HepG2 (cell line): ENCODE measurements around the gene CTCF. TPM values are rescaled to one million over a fixed set of nuclear protein-coding genes. Genes with fewer than 3 reads are reported as not detected.

Experiments used
- ISL2 ChIP-seq: sonication (generic); formaldehyde crosslinking; IDR thresholded peaks from 2 replicates; pipeline ENCODE4 v1.5.0; 2020; ENCODE audit warnings: missing genetic modification reagents
- MYNN ChIP-seq: sonication (generic); formaldehyde crosslinking; IDR thresholded peaks from 2 replicates; pipeline ENCODE4 v1.4.0; 2020; ENCODE audit warnings: mild to moderate bottlenecking, low read depth, missing genetic modification reagents
- PCBP1 ChIP-seq: fragments of 200-400 bp; formaldehyde crosslinking; IDR thresholded peaks from 2 replicates; pipeline ENCODE4 v1.6.1; 2017; ENCODE audit warnings: mild to moderate bottlenecking, low read depth, low read length, borderline replicate concordance
- PTBP1 ChIP-seq: fragments of 200-400 bp; formaldehyde crosslinking; IDR thresholded peaks from 2 replicates; pipeline ENCODE4 v1.6.1; 2018; ENCODE audit warnings: low read length, low read depth; ENCODE audit not compliant: poor library complexity, severe bottlenecking
- SIN3A ChIP-seq: IDR thresholded peaks from 2 replicates; pipeline ENCODE4 v1.6.1; 2011; ENCODE audit warnings: low read depth, mild to moderate bottlenecking, control low read depth, low read length, borderline replicate concordance
- THAP7 ChIP-seq: sonication (generic); formaldehyde crosslinking; IDR thresholded peaks from 2 replicates; pipeline ENCODE4 v1.8.1; 2023; ENCODE audit warnings: mild to moderate bottlenecking, missing genetic modification reagents
- TIGD3 ChIP-seq: sonication (generic); formaldehyde crosslinking; IDR thresholded peaks from 2 replicates; pipeline ENCODE4 v1.5.1; 2020; ENCODE audit warnings: mild to moderate bottlenecking, missing genetic modification reagents, borderline replicate concordance
- ZBTB26 ChIP-seq: IDR thresholded peaks from 2 replicates; pipeline ENCODE4 v1.6.1; 2016; ENCODE audit warnings: missing compliant biosample characterization, missing genetic modification reagents, borderline replicate concordance
- ZNF564 ChIP-seq: sonication (generic); formaldehyde crosslinking; IDR thresholded peaks from 2 replicates; pipeline ENCODE4 v1.8.1; 2023; ENCODE audit warnings: mild to moderate bottlenecking, missing genetic modification reagents
- ZSCAN29 ChIP-seq: sonication (generic); formaldehyde crosslinking; conservative IDR thresholded peaks from 2 replicates; pipeline ENCODE4 v1.4.0; 2020; ENCODE audit warnings: mild to moderate bottlenecking, missing genetic modification reagents
- polyA plus RNA-seq, 8 experiments: library from polyadenylated mRNA; depleted of rRNA in 3 of 8; stranded (reverse) in 7 of 8; unstranded in 1 of 8; fragments of >200 nt; fragmentation: Illumina TruSeq in 4 of 8; extraction: Trizol in 4 of 8; gene quantifications; 2 replicates each; pipeline versions ENCODE4 v1.2.1 to v1.2.3, GENCODE V29; 2011 to 2016; ENCODE audit warnings: low read depth in 4 of 8, missing spikeins in 1 of 8, mixed read lengths in 1 of 8; ENCODE audit not compliant: insufficient read depth in 1 of 8
- total RNA-seq, 5 experiments: library from RNA; depleted of rRNA; stranded (reverse); fragments of >200 nt; fragmentation: Illumina TruSeq; extraction: Trizol; gene quantifications; 2 replicates each; pipeline ENCODE4 v1.2.3, GENCODE V29; 2016; ENCODE audit warnings: low read depth in 1 of 5
- TF ChIP-seq, protein P1 (sequence below): sonication (generic); formaldehyde crosslinking; IDR thresholded peaks from 2 replicates; pipeline ENCODE4 v1.5.0; 2020; ENCODE audit warnings: mild to moderate bottlenecking, missing genetic modification reagents, borderline replicate concordance
- TF ChIP-seq, protein P2 (sequence below): sonication (generic); formaldehyde crosslinking; IDR thresholded peaks from 2 replicates; pipeline ENCODE4 v1.5.0; 2020; ENCODE audit warnings: missing genetic modification reagents, mild to moderate bottlenecking, borderline replicate concordance

CTCF gene
- total and polyA plus RNA-seq, 2 of the 13 experiments (the other 11 are each of a cell fraction or from before 2014, with no cell fraction given) = 19.5 to 37.5 TPM

DNA sequence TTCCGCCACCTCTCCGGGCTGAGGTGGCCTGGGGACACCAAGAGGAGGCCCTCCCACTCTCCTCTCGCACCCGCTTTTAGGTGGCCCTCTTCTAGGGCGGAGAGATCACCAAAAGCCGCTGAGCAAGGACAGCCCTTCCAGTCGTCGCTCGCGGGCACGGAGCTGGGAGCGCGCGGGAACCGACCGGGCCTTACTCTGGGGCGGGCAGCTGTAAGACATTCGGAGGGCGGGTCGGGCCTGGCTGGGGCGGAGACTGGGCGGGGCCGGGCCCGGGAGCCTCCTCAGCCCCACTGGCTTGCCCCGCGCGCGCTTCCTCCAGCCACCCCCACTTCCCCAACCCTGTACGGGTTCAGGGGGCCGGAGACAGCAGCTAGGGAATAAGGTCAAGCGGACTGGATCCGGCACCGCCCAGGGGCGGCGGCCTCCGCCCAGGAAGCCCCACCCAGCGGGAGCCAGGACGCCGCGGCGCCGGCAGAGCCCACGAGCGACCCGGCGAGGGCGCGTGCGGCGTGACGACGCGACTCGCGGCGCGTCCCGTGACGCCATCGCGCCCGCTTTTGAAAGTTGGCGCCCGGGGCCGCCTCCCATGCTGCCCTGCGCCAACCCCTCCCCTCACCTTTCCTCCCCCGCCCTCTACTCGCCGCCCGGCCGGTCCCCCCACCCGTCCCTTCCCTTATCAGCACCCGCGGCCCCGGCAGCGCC lies 351 bp upstream of the CTCF start (continued):
- TF ChIP-seq, protein P1, sequence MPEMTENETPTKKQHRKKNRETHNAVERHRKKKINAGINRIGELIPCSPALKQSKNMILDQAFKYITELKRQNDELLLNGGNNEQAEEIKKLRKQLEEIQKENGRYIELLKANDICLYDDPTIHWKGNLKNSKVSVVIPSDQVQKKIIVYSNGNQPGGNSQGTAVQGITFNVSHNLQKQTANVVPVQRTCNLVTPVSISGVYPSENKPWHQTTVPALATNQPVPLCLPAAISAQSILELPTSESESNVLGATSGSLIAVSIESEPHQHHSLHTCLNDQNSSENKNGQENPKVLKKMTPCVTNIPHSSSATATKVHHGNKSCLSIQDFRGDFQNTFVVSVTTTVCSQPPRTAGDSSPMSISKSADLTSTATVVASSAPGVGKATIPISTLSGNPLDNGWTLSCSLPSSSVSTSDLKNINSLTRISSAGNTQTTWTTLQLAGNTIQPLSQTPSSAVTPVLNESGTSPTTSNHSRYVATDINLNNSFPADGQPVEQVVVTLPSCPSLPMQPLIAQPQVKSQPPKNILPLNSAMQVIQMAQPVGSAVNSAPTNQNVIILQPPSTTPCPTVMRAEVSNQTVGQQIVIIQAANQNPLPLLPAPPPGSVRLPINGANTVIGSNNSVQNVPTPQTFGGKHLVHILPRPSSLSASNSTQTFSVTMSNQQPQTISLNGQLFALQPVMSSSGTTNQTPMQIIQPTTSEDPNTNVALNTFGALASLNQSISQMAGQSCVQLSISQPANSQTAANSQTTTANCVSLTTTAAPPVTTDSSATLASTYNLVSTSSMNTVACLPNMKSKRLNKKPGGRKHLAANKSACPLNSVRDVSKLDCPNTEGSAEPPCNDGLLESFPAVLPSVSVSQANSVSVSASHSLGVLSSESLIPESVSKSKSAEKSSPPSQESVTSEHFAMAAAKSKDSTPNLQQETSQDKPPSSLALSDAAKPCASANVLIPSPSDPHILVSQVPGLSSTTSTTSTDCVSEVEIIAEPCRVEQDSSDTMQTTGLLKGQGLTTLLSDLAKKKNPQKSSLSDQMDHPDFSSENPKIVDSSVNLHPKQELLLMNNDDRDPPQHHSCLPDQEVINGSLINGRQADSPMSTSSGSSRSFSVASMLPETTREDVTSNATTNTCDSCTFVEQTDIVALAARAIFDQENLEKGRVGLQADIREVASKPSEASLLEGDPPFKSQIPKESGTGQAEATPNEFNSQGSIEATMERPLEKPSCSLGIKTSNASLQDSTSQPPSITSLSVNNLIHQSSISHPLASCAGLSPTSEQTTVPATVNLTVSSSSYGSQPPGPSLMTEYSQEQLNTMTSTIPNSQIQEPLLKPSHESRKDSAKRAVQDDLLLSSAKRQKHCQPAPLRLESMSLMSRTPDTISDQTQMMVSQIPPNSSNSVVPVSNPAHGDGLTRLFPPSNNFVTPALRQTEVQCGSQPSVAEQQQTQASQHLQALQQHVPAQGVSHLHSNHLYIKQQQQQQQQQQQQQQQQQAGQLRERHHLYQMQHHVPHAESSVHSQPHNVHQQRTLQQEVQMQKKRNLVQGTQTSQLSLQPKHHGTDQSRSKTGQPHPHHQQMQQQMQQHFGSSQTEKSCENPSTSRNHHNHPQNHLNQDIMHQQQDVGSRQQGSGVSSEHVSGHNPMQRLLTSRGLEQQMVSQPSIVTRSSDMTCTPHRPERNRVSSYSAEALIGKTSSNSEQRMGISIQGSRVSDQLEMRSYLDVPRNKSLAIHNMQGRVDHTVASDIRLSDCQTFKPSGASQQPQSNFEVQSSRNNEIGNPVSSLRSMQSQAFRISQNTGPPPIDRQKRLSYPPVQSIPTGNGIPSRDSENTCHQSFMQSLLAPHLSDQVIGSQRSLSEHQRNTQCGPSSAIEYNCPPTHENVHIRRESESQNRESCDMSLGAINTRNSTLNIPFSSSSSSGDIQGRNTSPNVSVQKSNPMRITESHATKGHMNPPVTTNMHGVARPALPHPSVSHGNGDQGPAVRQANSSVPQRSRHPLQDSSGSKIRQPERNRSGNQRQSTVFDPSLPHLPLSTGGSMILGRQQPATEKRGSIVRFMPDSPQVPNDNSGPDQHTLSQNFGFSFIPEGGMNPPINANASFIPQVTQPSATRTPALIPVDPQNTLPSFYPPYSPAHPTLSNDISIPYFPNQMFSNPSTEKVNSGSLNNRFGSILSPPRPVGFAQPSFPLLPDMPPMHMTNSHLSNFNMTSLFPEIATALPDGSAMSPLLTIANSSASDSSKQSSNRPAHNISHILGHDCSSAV (CRISPR knock-in tag) = no peak
- TF ChIP-seq TIGD3 (peak; percentile 81; the same call in 1 of the 2 replicates), PTBP1 (no peak), THAP7 (CRISPR knock-in tag) (no peak; the same call in 1 of the 2 replicates), ZSCAN29 (CRISPR knock-in tag) (no peak), MYNN (CRISPR knock-in tag) (no peak), PCBP1 (no peak), ZBTB26 (CRISPR knock-in tag) (0 out of 2 replicates have a peak, but pooled peaks have one; percentile 12), ISL2 (no peak; the same call in 1 of the 2 replicates), SIN3A (no peak; the same call in none of the 2 replicates), ZNF564 (CRISPR knock-in tag) (peak; percentile 57)
- TF ChIP-seq, protein P2, sequence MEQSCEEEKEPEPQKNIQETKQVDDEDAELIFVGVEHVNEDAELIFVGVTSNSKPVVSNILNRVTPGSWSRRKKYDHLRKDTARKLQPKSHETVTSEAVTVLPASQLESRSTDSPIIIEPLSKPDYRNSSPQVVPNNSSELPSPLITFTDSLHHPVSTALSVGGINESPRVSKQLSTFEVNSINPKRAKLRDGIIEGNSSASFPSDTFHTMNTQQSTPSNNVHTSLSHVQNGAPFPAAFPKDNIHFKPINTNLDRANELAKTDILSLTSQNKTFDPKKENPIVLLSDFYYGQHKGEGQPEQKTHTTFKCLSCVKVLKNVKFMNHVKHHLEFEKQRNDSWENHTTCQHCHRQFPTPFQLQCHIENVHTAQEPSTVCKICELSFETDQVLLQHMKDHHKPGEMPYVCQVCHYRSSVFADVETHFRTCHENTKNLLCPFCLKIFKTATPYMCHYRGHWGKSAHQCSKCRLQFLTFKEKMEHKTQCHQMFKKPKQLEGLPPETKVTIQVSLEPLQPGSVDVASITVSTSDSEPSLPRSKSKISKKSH (CRISPR knock-in tag) = peak; percentile 98
